Endothelial cell (in vitro differentiated cells): ENCODE results near the gene PDE1C. TPM values are rescaled to one million over a fixed set of nuclear protein-coding genes. Genes with fewer than 3 reads are reported as not detected.

Experiments used
- DNase-seq: peaks from one replicate; pipeline ENCODE4 v3.0.0; 2021; ENCODE audit warnings: low spot score
- H3K27ac Mint-ChIP-seq: one replicate; pipeline ENCODE4 v1.8.0; 2021; ENCODE audit warnings: mixed read lengths, inconsistent platforms; ENCODE audit not compliant: unreplicated experiment
- H3K27me3 Mint-ChIP-seq: one replicate; pipeline ENCODE4 v1.8.0; 2021; ENCODE audit warnings: mild to moderate bottlenecking, moderate library complexity, mixed read lengths, inconsistent platforms; ENCODE audit not compliant: unreplicated experiment
- H3K36me3 Mint-ChIP-seq: one replicate; pipeline ENCODE4 v1.8.0; 2021; ENCODE audit warnings: mild to moderate bottlenecking, low read depth, mixed read lengths, inconsistent platforms; ENCODE audit not compliant: unreplicated experiment
- H3K4me1 Mint-ChIP-seq: one replicate; pipeline ENCODE4 v1.8.0; 2021; ENCODE audit warnings: mild to moderate bottlenecking, mixed read lengths, inconsistent platforms; ENCODE audit not compliant: unreplicated experiment
- H3K4me3 Mint-ChIP-seq: one replicate; pipeline ENCODE4 v1.8.0; 2021; ENCODE audit warnings: mild to moderate bottlenecking, mixed read lengths, inconsistent platforms; ENCODE audit not compliant: unreplicated experiment
- H3K9me3 Mint-ChIP-seq: one replicate; pipeline ENCODE4 v1.8.0; 2021; ENCODE audit warnings: mixed read lengths, inconsistent platforms; ENCODE audit not compliant: unreplicated experiment
- CTCF ChIP-seq: fragments of 200-600 bp; sonication (generic); IDR thresholded peaks from one replicate; pipeline ENCODE4 v1.5.0; 2021; ENCODE audit warnings: antibody characterized with exemption; ENCODE audit not compliant: unreplicated experiment
- total RNA-seq: library from RNA; stranded (reverse); fragmentation: NEBNext Ultra II Directional; extraction: Animal tissue kit (Norgen Biotek cat#: 25700); gene quantifications from one replicate; pipeline ENCODE4 v1.2.1, GENCODE V29; 2021; ENCODE audit not compliant: unreplicated experiment

PDE1C gene
- total RNA-seq, 1 donor from 2014 or later = 2.9 TPM

GRCh38 chr7:31975546-31975945, 94.7 kb downstream of the PDE1C start:
- Mint-ChIP-seq H3K9me3 (peaks cover 8% of the 10 kb centered on the region), H3K27me3 (no peaks in the 10 kb centered on the region), H3K4me1 (peaks cover 3% of the 10 kb centered on the region), H3K36me3 (no peaks in the 10 kb centered on the region), H3K27ac (no peak overlapping the region), H3K4me3 (no peak overlapping the region)
- no peak for TF ChIP-seq CTCF
- no peak for DNase-seq

GRCh38 chr7:31974351-31974750, 95.9 kb downstream of the PDE1C start:
- no peaks in the 10 kb centered on the region for H3K4me1 Mint-ChIP-seq
- DNase-seq = no peak
- no peaks in the 10 kb centered on the region for H3K36me3 Mint-ChIP-seq
- no peak overlapping the region for H3K27ac Mint-ChIP-seq
- no peak overlapping the region for H3K4me3 Mint-ChIP-seq
- H3K9me3 Mint-ChIP-seq = peaks cover 8% of the 10 kb centered on the region
- H3K27me3 Mint-ChIP-seq = no peaks in the 10 kb centered on the region
- TF ChIP-seq CTCF = no peak

- no peak for DNase-seq
- TF ChIP-seq CTCF = no peak
- Mint-ChIP-seq H3K4me3 (no peak overlapping the region), H3K27me3 (no peaks in the 10 kb centered on the region), H3K27ac (no peak overlapping the region), H3K9me3 (no peaks in the 10 kb centered on the region), H3K4me1 (no peaks in the 10 kb centered on the region), H3K36me3 (no peaks in the 10 kb centered on the region)
These were observed 99.0 kb downstream of the PDE1C start for GRCh38 chr7:31971049-31971667.

GRCh38 chr7:31970501-31970900, 99.7 kb downstream of the PDE1C start:
- H3K27ac Mint-ChIP-seq = no peak overlapping the region
- no peaks in the 10 kb centered on the region for H3K9me3 Mint-ChIP-seq
- no peak overlapping the region for H3K4me3 Mint-ChIP-seq
- no peaks in the 10 kb centered on the region for H3K27me3 Mint-ChIP-seq
- H3K4me1 Mint-ChIP-seq = no peaks in the 10 kb centered on the region
- TF ChIP-seq CTCF = no peak
- no peak for DNase-seq
- peaks cover under 1% of the 10 kb centered on the region for H3K36me3 Mint-ChIP-seq

GRCh38 chr7:31963569-31964175, 106.5 kb downstream of the PDE1C start:
- no peak for DNase-seq
- H3K27ac Mint-ChIP-seq = no peak overlapping the region
- H3K36me3 Mint-ChIP-seq = peaks cover 12% of the 10 kb centered on the region
- no peak for TF ChIP-seq CTCF
- H3K4me1 Mint-ChIP-seq = no peaks in the 10 kb centered on the region
- no peak overlapping the region for H3K4me3 Mint-ChIP-seq
- H3K27me3 Mint-ChIP-seq = no peaks in the 10 kb centered on the region
- no peaks in the 10 kb centered on the region for H3K9me3 Mint-ChIP-seq
